ENCODE measurements around the gene CAMKMT. TPM values are rescaled to one million over a fixed set of nuclear protein-coding genes. Genes with fewer than 3 reads are reported as not detected.
"Not testable (repeated sequence)": the region's sequence is repeated elsewhere in the genome, so short reads cannot be mapped to it uniquely, and the experiment has no call there.

CAMKMT gene
- total RNA-seq, 3 donors from 2014 or later = 6.4 to 11.8 (median 10.5) TPM

GRCh38 chr2:44495035-44495434 lies 133.3 kb downstream of the CAMKMT start:
- H3K9me3 ChIP-seq = no peaks in the 10 kb centered on the region
- no peak overlapping the region for H3K4me3 ChIP-seq
- intact Hi-C loops (cut with DNase I; ENCODE audit: low total_unique reads) = no loop called here
- TF ChIP-seq CTCF (IDR thresholded peaks at IDR 0.05) (no peak), POLR2A (IDR thresholded peaks at IDR 0.05) (no peak), POLR2AphosphoS5 (IDR thresholded peaks at IDR 0.05) (no peak)
- H3K27ac ChIP-seq = no peak overlapping the region
- H3K36me3 ChIP-seq = no peaks in the 10 kb centered on the region
- H3K4me1 ChIP-seq = no peaks in the 10 kb centered on the region
- H3K27me3 ChIP-seq = no peaks in the 10 kb centered on the region
- DNase-seq (ENCODE audit: low spot score in 2 of 2) = no peak

DNA sequence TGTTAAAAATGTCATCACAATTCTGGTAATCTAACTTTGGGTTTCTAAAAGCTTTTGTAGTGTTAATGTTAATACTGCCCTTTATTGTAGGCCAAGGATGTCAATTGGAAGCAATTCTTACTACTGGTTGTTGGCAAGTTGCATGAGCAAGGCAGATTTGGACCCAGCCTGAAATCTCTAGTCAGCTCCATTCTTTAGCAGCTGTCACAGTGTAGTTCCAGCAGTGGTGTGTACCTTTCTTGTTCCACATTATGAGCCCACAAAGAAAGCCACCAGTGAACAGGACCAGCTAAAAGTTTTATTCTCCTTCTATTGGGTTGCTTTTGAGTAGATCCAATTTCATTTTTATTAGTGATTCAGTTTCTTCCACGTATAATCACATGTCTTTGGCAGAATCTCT lies 133.8 kb downstream of the CAMKMT start:
- Histone ChIP-seq H3K4me3 (no peak overlapping the region), H3K27ac (no peak overlapping the region), H3K4me1 (no peaks in the 10 kb centered on the region), H3K9me3 (no peaks in the 10 kb centered on the region), H3K27me3 (no peaks in the 10 kb centered on the region), H3K36me3 (no peaks in the 10 kb centered on the region)
- intact Hi-C loops (cut with DNase I; ENCODE audit: low total_unique reads) = no loop called here
- no peak for TF ChIP-seq POLR2A (IDR thresholded peaks at IDR 0.05)
- no peak for TF ChIP-seq CTCF (IDR thresholded peaks at IDR 0.05)
- no peak for TF ChIP-seq POLR2AphosphoS5 (IDR thresholded peaks at IDR 0.05)
- DNase-seq (ENCODE audit: low spot score in 2 of 2) = no peak

DNA sequence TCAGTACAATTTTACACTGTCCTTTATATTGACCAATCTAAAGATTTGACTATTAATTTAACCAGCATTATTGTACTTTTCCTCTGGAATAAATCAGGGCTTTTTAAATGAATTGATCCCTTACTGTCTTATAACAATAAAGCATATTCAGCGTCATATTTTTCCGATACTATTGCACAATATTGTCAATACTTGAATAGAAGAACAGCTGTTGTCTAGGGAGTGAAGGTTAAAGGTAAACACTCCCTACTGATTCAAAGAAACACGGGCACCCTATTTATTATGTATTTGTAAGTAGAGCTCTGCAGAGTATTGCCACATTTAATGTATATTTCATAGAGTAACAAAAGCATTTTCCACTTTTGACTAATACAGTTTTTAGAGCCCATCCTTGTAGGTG lies 134.4 kb downstream of the CAMKMT start:
- Histone ChIP-seq H3K27me3 (no peaks in the 10 kb centered on the region), H3K27ac (no peak overlapping the region), H3K36me3 (no peaks in the 10 kb centered on the region), H3K4me3 (no peak overlapping the region), H3K4me1 (no peaks in the 10 kb centered on the region), H3K9me3 (no peaks in the 10 kb centered on the region)
- intact Hi-C loops (cut with DNase I; ENCODE audit: low total_unique reads) = no loop called here
- TF ChIP-seq CTCF (IDR thresholded peaks at IDR 0.05) = no peak
- DNase-seq (ENCODE audit: low spot score in 2 of 2) = no peak

- no peaks in the 10 kb centered on the region for H3K36me3 ChIP-seq
- no peak overlapping the region for H3K27ac ChIP-seq
- no peaks in the 10 kb centered on the region for H3K27me3 ChIP-seq
- no peaks in the 10 kb centered on the region for H3K9me3 ChIP-seq
- H3K4me3 ChIP-seq = no peak overlapping the region
- DNase-seq (ENCODE audit: low spot score in 2 of 2) = no peak
- no peak for TF ChIP-seq POLR2A (IDR thresholded peaks at IDR 0.05)
- TF ChIP-seq POLR2AphosphoS5 (IDR thresholded peaks at IDR 0.05) = no peak
- TF ChIP-seq CTCF (IDR thresholded peaks at IDR 0.05) = no peak
- intact Hi-C loops (cut with DNase I; ENCODE audit: low total_unique reads) = no loop called here
- H3K4me1 ChIP-seq = no peaks in the 10 kb centered on the region
Observed at GRCh38 chr2:44498551-44498950, 136.8 kb downstream of the CAMKMT start.

DNA sequence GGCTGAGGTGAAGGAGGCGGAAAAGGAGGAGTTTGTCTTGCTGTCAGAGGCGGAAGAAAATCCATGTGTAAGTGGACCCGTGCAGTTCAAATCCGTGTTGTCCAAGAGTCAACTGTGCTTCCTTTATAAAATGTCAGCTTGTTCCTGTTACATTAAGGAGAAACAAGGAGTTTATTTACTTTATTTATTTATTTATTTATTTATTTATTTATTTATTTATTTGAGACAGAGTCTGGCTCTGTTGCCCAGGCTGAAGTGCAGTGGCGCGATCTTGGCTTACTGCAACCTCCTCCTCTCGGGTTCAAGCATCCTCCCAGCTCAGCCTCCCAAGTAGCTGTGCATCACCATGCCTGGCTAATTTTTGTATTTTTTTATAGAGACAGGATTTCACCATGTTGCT lies 143.9 kb downstream of the CAMKMT start:
- H3K36me3 ChIP-seq; DNase-seq (ENCODE audit: low spot score in 2 of 2); H3K27me3 ChIP-seq; H3K4me3 ChIP-seq; intact Hi-C loops (cut with DNase I; ENCODE audit: low total_unique reads); H3K27ac ChIP-seq; H3K4me1 ChIP-seq; H3K9me3 ChIP-seq: not testable (repeated sequence)

- Histone ChIP-seq H3K27me3 (no peaks in the 10 kb centered on the region), H3K36me3 (no peaks in the 10 kb centered on the region), H3K27ac (no peak overlapping the region), H3K4me1 (no peaks in the 10 kb centered on the region), H3K4me3 (no peak overlapping the region), H3K9me3 (no peaks in the 10 kb centered on the region)
- DNase-seq (ENCODE audit: low spot score in 2 of 2) = no peak
- intact Hi-C loops (cut with DNase I; ENCODE audit: low total_unique reads) = no loop called here
- TF ChIP-seq POLR2A (IDR thresholded peaks at IDR 0.05) (no peak), POLR2AphosphoS5 (IDR thresholded peaks at IDR 0.05) (no peak), CTCF (IDR thresholded peaks at IDR 0.05) (no peak)
Observed at GRCh38 chr2:44510246-44510645, 148.5 kb downstream of the CAMKMT start.
